SK-N-SH (cell line): ENCODE results near the gene CHAT. TPM values are rescaled to one million over a fixed set of nuclear protein-coding genes. Genes with fewer than 3 reads are reported as not detected.

Source experiments
- CTCF ChIA-PET: fragments of 300-600, 350-600 bp; formaldehyde crosslinking; extraction: SDS; loops from one replicate; lab custom pipeline; 2021; lab: Yijun Ruan, JAX
- POLR2A ChIA-PET: fragments of 350-600 bp; sonication (Branson Sonifier 250); formaldehyde crosslinking; extraction: SDS; loops from one replicate; lab custom pipeline; 2020; ENCODE audit warnings: antibody characterized with exemption, inconsistent platforms; lab: Yijun Ruan, JAX
- DNase-seq: peaks from one replicate; pipeline ENCODE4 v3.0.0; 2012
- H2AFZ ChIP-seq: fragments of 200-600 bp; sonication (generic); 2 replicates; pipeline ENCODE4 v1.8.1; 2016; ENCODE audit warnings: antibody characterized with exemption, mild to moderate bottlenecking, low read depth
- H3F3A ChIP-seq: fragments of 200-600 bp; sonication (generic); replicated peaks from 2 replicates; pipeline ENCODE3; 2016; ENCODE audit warnings: antibody characterized with exemption, mild to moderate bottlenecking; ENCODE audit not compliant: insufficient read depth
- H3K27ac ChIP-seq, 2 experiments: fragments of 200-500 bp in 1 of 2; fragments of 200-600 bp in 1 of 2; sonication (Bioruptor generic) in 1 of 2; sonication (generic), shearing (Covaris generic) in 1 of 2; 2 replicates each; pipeline versions ENCODE4 v1.5.1 to v1.6.1; 2014 to 2016; ENCODE audit warnings: low read depth in 2 of 2, inconsistent platforms in 1 of 2, low read length in 1 of 2, mild to moderate bottlenecking in 1 of 2, mixed read lengths in 1 of 2
- H3K27me3 ChIP-seq: fragments of 200-600 bp; sonication (generic), shearing (Covaris generic); 2 replicates; pipeline ENCODE4 v1.6.1; 2016; ENCODE audit warnings: mixed run types; ENCODE audit not compliant: insufficient read depth
- H3K36me3 ChIP-seq, 2 experiments: fragments of 200-500 bp in 1 of 2; fragments of 200-600 bp in 1 of 2; sonication (Bioruptor generic) in 1 of 2; sonication (generic) in 1 of 2; replicated peaks in 1 of 2; 2 replicates each; pipeline versions ENCODE3 to v1.5.1; 2014 to 2016; ENCODE audit warnings: low read length in 1 of 2, mild to moderate bottlenecking in 1 of 2; ENCODE audit not compliant: insufficient read depth in 2 of 2, control insufficient read depth in 1 of 2
- H3K4me1 ChIP-seq, 2 experiments: fragments of 200-500 bp in 1 of 2; fragments of 200-600 bp in 1 of 2; sonication (Bioruptor generic) in 1 of 2; sonication (generic), shearing (Covaris generic) in 1 of 2; 2 replicates each; pipeline versions ENCODE4 v1.5.1 to v1.6.1; 2014 to 2016; ENCODE audit warnings: low read depth in 1 of 2, low read length in 1 of 2, mixed run types in 1 of 2; ENCODE audit not compliant: insufficient read depth in 2 of 2, control insufficient read depth in 1 of 2
- H3K4me2 ChIP-seq: fragments of 200-600 bp; sonication (generic), shearing (Covaris generic); 2 replicates; pipeline ENCODE4 v1.6.1; 2017; ENCODE audit warnings: mixed run types
- H3K4me3 ChIP-seq, 2 experiments: fragments of 200-500 bp in 1 of 2; fragments of 200-600 bp in 1 of 2; sonication (Bioruptor generic) in 1 of 2; sonication (generic), shearing (Covaris generic) in 1 of 2; 2 replicates each; pipeline versions ENCODE4 v1.5.1 to v1.8.1; 2014 to 2016; ENCODE audit warnings: low read depth in 2 of 2, inconsistent platforms in 1 of 2, low read length in 1 of 2, mild to moderate bottlenecking in 1 of 2, mixed read lengths in 1 of 2, moderate library complexity in 1 of 2
- H3K79me2 ChIP-seq: fragments of 200-600 bp; sonication (generic); 2 replicates; pipeline ENCODE4 v1.8.1; 2017; ENCODE audit warnings: mild to moderate bottlenecking; ENCODE audit not compliant: insufficient read depth
- H3K9ac ChIP-seq: fragments of 200-600 bp; sonication (generic); 2 replicates; pipeline ENCODE4 v1.6.1; 2017; ENCODE audit warnings: mixed run types
- H3K9me2 ChIP-seq: fragments of 200-600 bp; sonication (generic); 2 replicates; pipeline ENCODE4 v1.6.1; 2017; ENCODE audit warnings: mixed run types
- H3K9me3 ChIP-seq: fragments of 200-600 bp; sonication (generic); 2 replicates; pipeline ENCODE4 v1.6.1; 2017; ENCODE audit warnings: mixed run types, mild to moderate bottlenecking, moderate library complexity
- H4K20me1 ChIP-seq: fragments of 200-600 bp; sonication (generic); 2 replicates; pipeline ENCODE4 v1.6.1; 2017; ENCODE audit warnings: mild to moderate bottlenecking, mixed run types; ENCODE audit not compliant: insufficient read depth
- EP300 ChIP-seq, 2 experiments: IDR thresholded peaks; 2 replicates each; pipeline versions ENCODE4 v1.4.0 to v1.6.1; 2012; ENCODE audit warnings: borderline replicate concordance in 1 of 2, low read depth in 1 of 2, low read length in 1 of 2
- FOSL2 ChIP-seq: IDR thresholded peaks from 2 replicates; pipeline ENCODE4 v1.4.0; 2012; ENCODE audit warnings: low read depth, mild to moderate bottlenecking, moderate library complexity, borderline replicate concordance
- GABPA ChIP-seq: IDR thresholded peaks from 2 replicates; pipeline ENCODE4 v1.4.0; 2012; ENCODE audit warnings: low read depth, mild to moderate bottlenecking
- GATA2 ChIP-seq: sonication (generic); formaldehyde crosslinking; IDR thresholded peaks from 2 replicates; pipeline ENCODE4 v1.5.0; 2020; ENCODE audit warnings: mild to moderate bottlenecking, missing genetic modification reagents
- RFX5 ChIP-seq: IDR thresholded peaks from 2 replicates; pipeline ENCODE4 v1.6.1; 2012; ENCODE audit warnings: mild to moderate bottlenecking, improper control_type of control experiment, low read length
- SIN3A ChIP-seq: IDR thresholded peaks from 2 replicates; pipeline ENCODE4 v1.6.1; 2012; ENCODE audit warnings: low read depth, mild to moderate bottlenecking, low read length, moderate library complexity, borderline replicate concordance
- TAF1 ChIP-seq: IDR thresholded peaks from 2 replicates; pipeline ENCODE4 v1.6.1; 2012; ENCODE audit warnings: low read depth, mild to moderate bottlenecking, low read length, moderate library complexity, borderline replicate concordance
- TCF12 ChIP-seq: IDR thresholded peaks from 2 replicates; pipeline ENCODE4 v1.4.0; 2012
- TEAD4 ChIP-seq: IDR thresholded peaks from 2 replicates; pipeline ENCODE4 v1.4.0; 2012; ENCODE audit warnings: mild to moderate bottlenecking, borderline replicate concordance; ENCODE audit not compliant: insufficient read depth
- WGBS: methylation state at CpG from one replicate; pipeline ENCODE4 v1.1.6; 2017; ENCODE audit warnings: low lambda C conversion rate; 5-methylcytosine and 5-hydroxymethylcytosine counted together
- polyA plus RNA-seq, 3 experiments: library from polyadenylated mRNA; depleted of rRNA; stranded (reverse); fragments of >200 nt; gene quantifications; 2 replicates each; pipeline ENCODE4 v1.2.3, GENCODE V29; 2012
- TF ChIP-seq, protein P1 (sequence below): IDR thresholded peaks from 2 replicates; pipeline ENCODE4; 2012
- TF ChIP-seq, protein P2 (sequence below): IDR thresholded peaks from 2 replicates; pipeline ENCODE4 v1.4.0; 2012; ENCODE audit warnings: low read depth, borderline replicate concordance
- TF ChIP-seq, protein P3 (sequence below): fragments of 200-600 bp; sonication (generic); IDR thresholded peaks from 2 replicates; pipeline ENCODE4 v1.6.1; 2017; ENCODE audit warnings: antibody characterized with exemption, mild to moderate bottlenecking, moderate library complexity
- TF ChIP-seq, protein P4 (sequence below): fragments of 150-350 bp; IDR thresholded peaks from 2 replicates; pipeline ENCODE4 v1.6.1; 2017; ENCODE audit warnings: antibody characterized with exemption, low read length, low read depth, borderline replicate concordance

Gene CHAT
- polyA plus RNA-seq, 1 of the 3 experiments (the other 2 are of a cell fraction) = not detected

DNA sequence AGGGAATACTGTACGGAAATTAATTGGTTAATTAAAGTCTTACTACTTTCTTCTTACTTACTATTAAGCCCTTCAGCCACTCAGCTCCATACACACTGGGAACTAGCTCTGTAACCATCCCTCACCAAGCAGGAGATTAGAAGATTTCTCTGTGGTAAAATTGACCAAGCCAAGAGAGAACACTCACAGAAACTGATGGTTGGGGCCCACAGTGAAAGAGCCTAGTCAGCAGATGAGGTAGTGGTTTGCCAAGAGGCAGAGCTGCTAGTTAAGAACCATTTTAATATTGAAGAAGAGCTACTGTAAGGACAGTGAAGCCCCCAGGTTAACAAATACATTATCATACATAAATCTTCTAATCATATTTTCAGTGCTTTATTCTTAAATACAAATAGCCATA, 43.8 kb downstream of the CHAT start:
- POLR2A ChIA-PET = no interaction called here
- Histone ChIP-seq H3K36me3 (no peaks in the 10 kb centered on the region), H3K27me3 (no peaks in the 10 kb centered on the region), H4K20me1 (no peaks in the 10 kb centered on the region), H3K9me3 (no peaks in the 10 kb centered on the region), H2AFZ (no peak overlapping the region), H3K9me2 (no peaks in the 10 kb centered on the region), H3K4me3 (no peak overlapping the region), H3K4me1 (peaks cover 0 to 16% of the 10 kb centered on the region in 2 experiments; a peak in 1 of 4 replicates), H3K4me2 (no peak overlapping the region), H3K27ac (no peak overlapping the region), H3F3A (no peaks in the 10 kb centered on the region), H3K79me2 (no peaks in the 10 kb centered on the region), H3K9ac (no peak overlapping the region)
- CTCF ChIA-PET = interaction anchor here (1.0 kb wide), 1 partner anchor 63 kb away, joined by 3 read pairs; no protein-coding TSS in a partner anchor
- 67% methylated on average over 1 of the region's 1 CpG for WGBS
- TF ChIP-seq, protein P1, sequence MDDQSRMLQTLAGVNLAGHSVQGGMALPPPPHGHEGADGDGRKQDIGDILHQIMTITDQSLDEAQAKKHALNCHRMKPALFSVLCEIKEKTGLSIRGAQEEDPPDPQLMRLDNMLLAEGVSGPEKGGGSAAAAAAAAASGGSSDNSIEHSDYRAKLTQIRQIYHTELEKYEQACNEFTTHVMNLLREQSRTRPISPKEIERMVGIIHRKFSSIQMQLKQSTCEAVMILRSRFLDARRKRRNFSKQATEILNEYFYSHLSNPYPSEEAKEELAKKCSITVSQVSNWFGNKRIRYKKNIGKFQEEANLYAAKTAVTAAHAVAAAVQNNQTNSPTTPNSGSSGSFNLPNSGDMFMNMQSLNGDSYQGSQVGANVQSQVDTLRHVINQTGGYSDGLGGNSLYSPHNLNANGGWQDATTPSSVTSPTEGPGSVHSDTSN = no peak
- TF ChIP-seq GABPA (no peak), TEAD4 (no peak), EP300 (IDR thresholded peaks at IDR 0.05; ENCODE audit: borderline replicate concordance in 1 of 2, low read depth in 1 of 2, low read length in 1 of 2) (no peak), TAF1 (no peak), RFX5 (no peak), TCF12 (no peak), FOSL2 (no peak), SIN3A (no peak), GATA2 (no peak)
- TF ChIP-seq, protein P2, sequence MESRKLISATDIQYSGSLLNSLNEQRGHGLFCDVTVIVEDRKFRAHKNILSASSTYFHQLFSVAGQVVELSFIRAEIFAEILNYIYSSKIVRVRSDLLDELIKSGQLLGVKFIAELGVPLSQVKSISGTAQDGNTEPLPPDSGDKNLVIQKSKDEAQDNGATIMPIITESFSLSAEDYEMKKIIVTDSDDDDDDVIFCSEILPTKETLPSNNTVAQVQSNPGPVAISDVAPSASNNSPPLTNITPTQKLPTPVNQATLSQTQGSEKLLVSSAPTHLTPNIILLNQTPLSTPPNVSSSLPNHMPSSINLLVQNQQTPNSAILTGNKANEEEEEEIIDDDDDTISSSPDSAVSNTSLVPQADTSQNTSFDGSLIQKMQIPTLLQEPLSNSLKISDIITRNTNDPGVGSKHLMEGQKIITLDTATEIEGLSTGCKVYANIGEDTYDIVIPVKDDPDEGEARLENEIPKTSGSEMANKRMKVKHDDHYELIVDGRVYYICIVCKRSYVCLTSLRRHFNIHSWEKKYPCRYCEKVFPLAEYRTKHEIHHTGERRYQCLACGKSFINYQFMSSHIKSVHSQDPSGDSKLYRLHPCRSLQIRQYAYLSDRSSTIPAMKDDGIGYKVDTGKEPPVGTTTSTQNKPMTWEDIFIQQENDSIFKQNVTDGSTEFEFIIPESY = no peak
- TF ChIP-seq, protein P3, sequence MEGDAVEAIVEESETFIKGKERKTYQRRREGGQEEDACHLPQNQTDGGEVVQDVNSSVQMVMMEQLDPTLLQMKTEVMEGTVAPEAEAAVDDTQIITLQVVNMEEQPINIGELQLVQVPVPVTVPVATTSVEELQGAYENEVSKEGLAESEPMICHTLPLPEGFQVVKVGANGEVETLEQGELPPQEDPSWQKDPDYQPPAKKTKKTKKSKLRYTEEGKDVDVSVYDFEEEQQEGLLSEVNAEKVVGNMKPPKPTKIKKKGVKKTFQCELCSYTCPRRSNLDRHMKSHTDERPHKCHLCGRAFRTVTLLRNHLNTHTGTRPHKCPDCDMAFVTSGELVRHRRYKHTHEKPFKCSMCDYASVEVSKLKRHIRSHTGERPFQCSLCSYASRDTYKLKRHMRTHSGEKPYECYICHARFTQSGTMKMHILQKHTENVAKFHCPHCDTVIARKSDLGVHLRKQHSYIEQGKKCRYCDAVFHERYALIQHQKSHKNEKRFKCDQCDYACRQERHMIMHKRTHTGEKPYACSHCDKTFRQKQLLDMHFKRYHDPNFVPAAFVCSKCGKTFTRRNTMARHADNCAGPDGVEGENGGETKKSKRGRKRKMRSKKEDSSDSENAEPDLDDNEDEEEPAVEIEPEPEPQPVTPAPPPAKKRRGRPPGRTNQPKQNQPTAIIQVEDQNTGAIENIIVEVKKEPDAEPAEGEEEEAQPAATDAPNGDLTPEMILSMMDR = no peak
- TF ChIP-seq, protein P4, sequence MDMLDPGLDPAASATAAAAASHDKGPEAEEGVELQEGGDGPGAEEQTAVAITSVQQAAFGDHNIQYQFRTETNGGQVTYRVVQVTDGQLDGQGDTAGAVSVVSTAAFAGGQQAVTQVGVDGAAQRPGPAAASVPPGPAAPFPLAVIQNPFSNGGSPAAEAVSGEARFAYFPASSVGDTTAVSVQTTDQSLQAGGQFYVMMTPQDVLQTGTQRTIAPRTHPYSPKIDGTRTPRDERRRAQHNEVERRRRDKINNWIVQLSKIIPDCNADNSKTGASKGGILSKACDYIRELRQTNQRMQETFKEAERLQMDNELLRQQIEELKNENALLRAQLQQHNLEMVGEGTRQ = no peak
- DNase-seq = no peak
